Type B pancreatic cell (in vitro differentiated cells): Measurements from ENCODE around the gene CCT5. TPM values are rescaled to one million over a fixed set of nuclear protein-coding genes. Genes with fewer than 3 reads are reported as not detected.
A peak's percentile ranks its signal among the peaks of the same experiment; 100 is the strongest.

Experiments used
- DNase-seq: peaks from one replicate; pipeline ENCODE4 v3.0.0; 2021; ENCODE audit warnings: mixed read lengths; ENCODE audit not compliant: unreplicated experiment; ENCODE audit errors: extremely low spot score
- H3K27ac Mint-ChIP-seq: 2 replicates; pipeline ENCODE4 v1.8.0; 2021; ENCODE audit warnings: mild to moderate bottlenecking, mixed read lengths
- H3K27me3 Mint-ChIP-seq: 2 replicates; pipeline ENCODE4 v1.8.0; 2021; ENCODE audit warnings: mixed read lengths
- H3K36me3 Mint-ChIP-seq: 2 replicates; pipeline ENCODE4 v1.8.0; 2021; ENCODE audit warnings: mixed read lengths
- H3K4me1 Mint-ChIP-seq: one replicate; pipeline ENCODE4 v1.8.0; 2021; ENCODE audit warnings: mixed read lengths; ENCODE audit not compliant: unreplicated experiment
- H3K4me3 Mint-ChIP-seq: 2 replicates; pipeline ENCODE4 v1.8.0; 2021; ENCODE audit warnings: mild to moderate bottlenecking, mixed read lengths
- H3K9me3 Mint-ChIP-seq: 2 replicates; pipeline ENCODE4 v1.8.0; 2021; ENCODE audit warnings: mixed read lengths
- CTCF ChIP-seq: fragments of 200-600 bp; sonication (generic); conservative IDR thresholded peaks from 2 replicates; pipeline ENCODE4 v1.5.0; 2021; ENCODE audit warnings: antibody characterized with exemption, mild to moderate bottlenecking
- total RNA-seq: library from RNA; stranded (reverse); gene quantifications from 2 replicates; pipeline ENCODE4 v1.2.1, GENCODE V29; 2021; ENCODE audit warnings: low replicate concordance

Gene CCT5
- total RNA-seq, 1 donor from 2014 or later, result 255 TPM

- H3K9me3 Mint-ChIP-seq, result no peaks in the 10 kb centered on the region
- no peak for DNase-seq
- H3K36me3 Mint-ChIP-seq, result peaks cover 16% of the 10 kb centered on the region
- peaks cover 3% of the 10 kb centered on the region for H3K27me3 Mint-ChIP-seq
- H3K27ac Mint-ChIP-seq, result no peak overlapping the region
- TF ChIP-seq CTCF, result peak; percentile 41
- peaks cover 26% of the 10 kb centered on the region for H3K4me1 Mint-ChIP-seq
- H3K4me3 Mint-ChIP-seq, result peak overlapping the region; percentile 31
Measured at GRCh38 chr5:10304932-10305331, 54.9 kb downstream of the CCT5 start.

- H3K27ac Mint-ChIP-seq, result peak overlapping the region; percentile 66
- H3K4me1 Mint-ChIP-seq, result peaks cover 36% of the 10 kb centered on the region
- peak overlapping the region; percentile 91 for H3K4me3 Mint-ChIP-seq
- no peaks in the 10 kb centered on the region for H3K9me3 Mint-ChIP-seq
- peaks cover 3% of the 10 kb centered on the region for H3K27me3 Mint-ChIP-seq
- peaks cover 14% of the 10 kb centered on the region for H3K36me3 Mint-ChIP-seq
- TF ChIP-seq CTCF, result no peak
- no peak for DNase-seq
Measured at GRCh38 chr5:10306114-10306513, 56.0 kb downstream of the CCT5 start.

GRCh38 chr5:10306806-10307205, 56.7 kb downstream of the CCT5 start:
- peak overlapping the region; percentile 63 for H3K27ac Mint-ChIP-seq
- peaks cover 40% of the 10 kb centered on the region for H3K4me1 Mint-ChIP-seq
- H3K27me3 Mint-ChIP-seq, result peaks cover 3% of the 10 kb centered on the region
- DNase-seq, result no peak
- peak overlapping the region; percentile 91 for H3K4me3 Mint-ChIP-seq
- H3K9me3 Mint-ChIP-seq, result no peaks in the 10 kb centered on the region
- peaks cover 14% of the 10 kb centered on the region for H3K36me3 Mint-ChIP-seq
- TF ChIP-seq CTCF, result no peak

- peak; percentile 78 for DNase-seq
- peaks cover 6% of the 10 kb centered on the region for H3K27me3 Mint-ChIP-seq
- H3K4me1 Mint-ChIP-seq, result peaks cover 41% of the 10 kb centered on the region
- peak within 1 kb of the TSS; percentile 63 for H3K27ac Mint-ChIP-seq
- H3K9me3 Mint-ChIP-seq, result no peaks in the 10 kb centered on the region
- peak within 1 kb of the TSS; percentile 91 for H3K4me3 Mint-ChIP-seq
- H3K36me3 Mint-ChIP-seq, result peaks cover 14% of the 10 kb centered on the region
- TF ChIP-seq CTCF, result no peak
Measured at GRCh38 chr5:10307206-10308148, 57.4 kb downstream of the CCT5 start, which contains the start of gene CMBL. CMBL (minus strand) TSS chr5:10307902; CDS start chr5:10290762, 17,140 bp downstream.

- no peaks in the 10 kb centered on the region for H3K9me3 Mint-ChIP-seq
- H3K4me3 Mint-ChIP-seq, result peak overlapping the region; percentile 77
- DNase-seq, result no peak
- H3K27me3 Mint-ChIP-seq, result peaks cover 11% of the 10 kb centered on the region
- no peak for TF ChIP-seq CTCF
- H3K36me3 Mint-ChIP-seq, result peaks cover 6% of the 10 kb centered on the region
- H3K27ac Mint-ChIP-seq, result no peak overlapping the region
- H3K4me1 Mint-ChIP-seq, result peaks cover 38% of the 10 kb centered on the region
Measured at GRCh38 chr5:10308844-10309243, 58.8 kb downstream of the CCT5 start.
